A549 treated with RU486 at 1 μM for 4 hours (cell line): ENCODE measurements around the gene NUP62. TPM values are rescaled to one million over a fixed set of nuclear protein-coding genes. Genes with fewer than 3 reads are reported as not detected.

Experiments used
- total RNA-seq: library from RNA; stranded (reverse); fragments of 200-300 nt; extraction: Qiagen RNA extraction; gene quantifications from 5 replicates; pipeline ENCODE4 v1.2.3, GENCODE V29; 2022; ENCODE audit warnings: low read depth

Gene NUP62
- total RNA-seq = 77.8 to 99.6 TPM (median 94.7 TPM) in 5 replicates

GRCh38 chr19:49929121-49929610 is at the start of gene NUP62, which contains the start of gene ATF5:
Gene NUP62 (minus strand): TSS chr19:49929504. CDS start chr19:49909807, 19,697 bp downstream.
Gene ATF5 (plus strand): TSS chr19:49929205. CDS start chr19:49930851, 1,646 bp downstream.

GRCh38 chr19:49960980-49961379 is 31.7 kb upstream of the NUP62 start, which contains the start of gene SIGLEC11:
Gene SIGLEC11 (minus strand): TSS chr19:49961172. CDS start chr19:49961081, 91 bp downstream.

GRCh38 chr19:49896863-49897621 is 32.3 kb downstream of the NUP62 start, which contains the start of gene IL4I1:
Gene IL4I1 (minus strand): TSS chr19:49896887. CDS start chr19:49896160, 727 bp downstream.

DNA sequence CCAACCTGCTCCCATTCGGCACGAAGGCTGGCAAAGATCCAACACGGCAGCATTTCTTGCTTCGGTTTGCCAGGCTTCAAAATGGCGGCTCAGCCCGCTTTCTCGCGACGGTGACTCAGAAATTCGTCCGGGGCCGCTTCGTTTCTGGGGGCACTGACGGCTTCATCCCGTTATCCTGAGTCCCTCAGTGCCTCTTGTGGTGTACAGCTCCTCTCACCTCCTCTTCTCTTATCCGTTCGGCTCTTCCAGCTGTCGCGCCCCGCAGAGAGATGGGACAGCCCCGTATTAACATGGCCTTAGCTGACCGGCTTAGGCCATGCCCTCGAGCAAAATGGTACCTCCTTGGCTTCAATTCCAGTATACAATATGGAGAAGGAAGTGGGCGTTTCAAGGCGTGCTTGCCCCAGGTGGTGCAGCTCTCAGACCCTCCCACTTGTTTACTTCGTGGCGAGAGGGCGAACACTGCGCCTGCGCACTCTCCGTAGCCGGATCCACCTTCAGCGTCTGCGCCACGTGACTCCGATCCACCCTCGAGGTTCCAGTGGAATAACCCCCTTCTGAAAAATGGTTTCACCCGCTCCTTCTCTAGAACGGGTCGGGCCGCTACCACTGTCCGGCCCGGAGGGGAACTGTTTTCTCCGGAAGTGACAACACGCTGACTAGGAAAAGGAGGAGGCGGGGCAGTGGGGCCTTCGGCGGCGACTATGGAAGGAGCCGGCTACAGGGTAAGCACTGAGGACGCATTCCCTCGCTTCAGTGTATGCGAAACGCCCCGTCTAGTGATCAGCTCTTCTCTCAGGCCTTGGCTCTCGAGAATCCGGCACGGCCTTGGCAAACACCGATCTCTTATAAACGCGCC is 52.1 kb downstream of the NUP62 start, which contains the start of the genes AKT1S1 and TBC1D17:
Gene AKT1S1, minus strand, starts transcription at position 336 of the 859 bp plus-strand sequence. CDS start 4,060 bp downstream, outside the sequence.
Gene TBC1D17, plus strand, starts transcription at position 683 of the 859 bp plus-strand sequence. Its CDS starts 22 bp downstream, at position 705.

GRCh38 chr19:49866933-49867782 is 62.1 kb downstream of the NUP62 start, which contains the start of gene PNKP:
Gene PNKP (minus strand): TSS chr19:49867576. CDS start chr19:49867204, 372 bp downstream.

Other genes with a start within 250 kb of the NUP62 start
- 3.9 to 6.9 TPM (median 5.9 TPM) in 5 replicates for gene ADM5, start 239.9 kb downstream of the NUP62 start, total RNA-seq
- 11.6 to 14.1 TPM (median 12.2 TPM) in 5 replicates for gene CPT1C, start 238.4 kb downstream of the NUP62 start, total RNA-seq
- not detected in 5 replicates for gene TSKS, start 166.2 kb downstream of the NUP62 start, total RNA-seq
- gene AP2A1, start 162.5 kb downstream of the NUP62 start, total RNA-seq = 40.1 to 57.4 TPM (median 50.9 TPM) in 5 replicates
- 14.0 to 15.8 TPM (median 14.6 TPM) in 5 replicates for gene FUZ, start 116.2 kb downstream of the NUP62 start, total RNA-seq
- gene MED25, start 111.2 kb downstream of the NUP62 start, total RNA-seq = 44.3 to 77.3 TPM (median 61.4 TPM) in 5 replicates
- gene PTOV1, start 78.3 kb downstream of the NUP62 start, total RNA-seq = 109 to 166 TPM (median 155 TPM) in 5 replicates
- gene PNKP, start 61.9 kb downstream of the NUP62 start, total RNA-seq = 39.7 to 55.3 TPM (median 47.3 TPM) in 5 replicates
- gene AKT1S1, start 52.1 kb downstream of the NUP62 start, total RNA-seq = 66.3 to 117 TPM (median 109 TPM) in 5 replicates
- gene TBC1D17, start 51.8 kb downstream of the NUP62 start, total RNA-seq = 21.7 to 25.3 TPM (median 22.1 TPM) in 5 replicates
- 0.59 to 1.8 TPM (median 0.79 TPM) in 5 replicates for gene IL4I1, start 32.6 kb downstream of the NUP62 start, total RNA-seq
- gene ATF5, start 299 bp downstream of the NUP62 start, total RNA-seq = 45.7 to 62.6 TPM (median 55.7 TPM) in 5 replicates
- not detected in 5 replicates for gene SIGLEC11, start 31.7 kb upstream of the NUP62 start, total RNA-seq
- gene VRK3, start 95.9 kb upstream of the NUP62 start, total RNA-seq = 36.3 to 42.8 TPM (median 38.5 TPM) in 5 replicates
- 8.7 to 10.8 TPM (median 10.4 TPM) in 5 replicates for gene ZNF473, start 96.5 kb upstream of the NUP62 start, total RNA-seq
- gene IZUMO2, start 233.8 kb upstream of the NUP62 start, total RNA-seq = not detected in 5 replicates